Transverse colon (tissue), 4 donors: ENCODE data around the gene CHMP6.

Experiments used
- CTCF ChIP-seq, 5 experiments: fragments of 200-600 bp in 3 of 5; fragments of 450-650 bp in 2 of 5; sonication (generic) in 3 of 5; IDR thresholded peaks; 1 replicate in 2 of 5; 2 replicates in 3 of 5; pipeline ENCODE4 v1.5.1; 2016 to 2017; ENCODE audit warnings: antibody characterized with exemption in 5 of 5, inconsistent platforms in 3 of 5, mild to moderate bottlenecking in 2 of 5, moderate library complexity in 1 of 5
- EP300 ChIP-seq: sonication (generic); formaldehyde crosslinking; IDR thresholded peaks from one replicate; pipeline ENCODE4 v1.6.1; 2017; ENCODE audit warnings: antibody characterized with exemption, low read depth
- POLR2A ChIP-seq: fragments of 450-650 bp; IDR thresholded peaks from one replicate; pipeline ENCODE4 v1.6.1; 2016; ENCODE audit warnings: antibody characterized with exemption, mild to moderate bottlenecking, moderate library complexity
- POLR2AphosphoS5 ChIP-seq, 3 donors: sonication (generic); formaldehyde crosslinking; IDR thresholded peaks; one replicate each; pipeline ENCODE4 v1.6.1; 2016; ENCODE audit warnings: antibody characterized with exemption in 3 of 3

- TF ChIP-seq POLR2A (no peak), CTCF (IDR thresholded peaks at IDR 0.05) (no peak), POLR2AphosphoS5 (IDR thresholded peaks at IDR 0.05) (no peak), EP300 (no peak)
Measured at GRCh38 chr17:80989586-80989913, 2.1 kb upstream of the CHMP6 start.
